ENCODE data around the gene ADAD2. TPM values are rescaled to one million over a fixed set of nuclear protein-coding genes. Genes with fewer than 3 reads are reported as not detected.

Gene ADAD2
- total and polyA plus RNA-seq, 10 of the 15 experiments (the other 5 are each of a cell fraction or from before 2014, with no cell fraction given), result 0.44 to 0.68 (median 0.51) TPM; not detected in 7

DNA sequence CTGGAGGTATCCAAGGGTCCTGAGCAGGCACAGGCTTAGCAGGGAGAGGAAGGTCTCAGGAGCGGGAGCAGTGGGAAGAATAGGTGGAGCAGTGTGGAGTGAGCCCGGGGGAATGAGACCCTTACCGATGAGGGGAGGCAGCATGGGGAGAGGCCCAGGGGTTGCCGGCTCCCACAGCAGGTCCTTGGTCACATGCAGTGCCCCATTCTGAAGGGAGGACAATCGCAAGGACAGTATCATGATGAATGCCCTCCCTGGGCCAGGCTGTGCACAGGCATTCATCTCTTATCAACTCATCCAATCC is 7.4 kb upstream of the ADAD2 start:
- SMC1A ChIA-PET (ENCODE audit: uncharacterized antibody, unreplicated experiment), result no interaction called here
- Histone ChIP-seq H4K20me1 (ENCODE audit: control insufficient read depth, insufficient read depth) (no peaks in the 10 kb centered on the region), H3K4me1 (ENCODE audit: control insufficient read depth, insufficient read depth, low read length) (no peaks in the 10 kb centered on the region), H3K36me3 (ENCODE audit: control insufficient read depth in 2 of 2, insufficient read depth in 2 of 2, low read length in 1 of 2) (peaks cover 0 to 23% of the 10 kb centered on the region in 2 experiments; a peak in 3 of 4 replicates), H2AFZ (ENCODE audit: control insufficient read depth, low read depth, low read length) (no peak overlapping the region), H3K4me3 (no peak overlapping the region), H3K27me3 (replicated peaks in 1 of 2; ENCODE audit: control insufficient read depth in 2 of 2, insufficient read depth in 2 of 2, low read length in 1 of 2) (no peaks in the 10 kb centered on the region), H3K9me3 (replicated peaks; ENCODE audit: control insufficient read depth, insufficient read depth, low read length) (no peaks in the 10 kb centered on the region), H3K4me2 (ENCODE audit: control insufficient read depth, insufficient read depth) (no peak overlapping the region), H3K9ac (ENCODE audit: control insufficient read depth, insufficient read depth, low read length) (no peak overlapping the region), H3K27ac (ENCODE audit: control insufficient read depth, insufficient read depth) (no peak overlapping the region), H3K79me2 (ENCODE audit: control insufficient read depth, insufficient read depth, low read length) (peaks cover 17% of the 10 kb centered on the region)
- DNase-seq (ENCODE audit: low read depth, low spot score) (no peak), FAIRE-seq (no peak), ATAC-seq (no peak)
- RAD21 ChIA-PET (ENCODE audit: unreplicated experiment), result no interaction called here
- no TSS peak for BruUV-seq (replicated peaks)
- POLR2A ChIA-PET, result no interaction called here
- TF ChIP-seq, protein P1, sequence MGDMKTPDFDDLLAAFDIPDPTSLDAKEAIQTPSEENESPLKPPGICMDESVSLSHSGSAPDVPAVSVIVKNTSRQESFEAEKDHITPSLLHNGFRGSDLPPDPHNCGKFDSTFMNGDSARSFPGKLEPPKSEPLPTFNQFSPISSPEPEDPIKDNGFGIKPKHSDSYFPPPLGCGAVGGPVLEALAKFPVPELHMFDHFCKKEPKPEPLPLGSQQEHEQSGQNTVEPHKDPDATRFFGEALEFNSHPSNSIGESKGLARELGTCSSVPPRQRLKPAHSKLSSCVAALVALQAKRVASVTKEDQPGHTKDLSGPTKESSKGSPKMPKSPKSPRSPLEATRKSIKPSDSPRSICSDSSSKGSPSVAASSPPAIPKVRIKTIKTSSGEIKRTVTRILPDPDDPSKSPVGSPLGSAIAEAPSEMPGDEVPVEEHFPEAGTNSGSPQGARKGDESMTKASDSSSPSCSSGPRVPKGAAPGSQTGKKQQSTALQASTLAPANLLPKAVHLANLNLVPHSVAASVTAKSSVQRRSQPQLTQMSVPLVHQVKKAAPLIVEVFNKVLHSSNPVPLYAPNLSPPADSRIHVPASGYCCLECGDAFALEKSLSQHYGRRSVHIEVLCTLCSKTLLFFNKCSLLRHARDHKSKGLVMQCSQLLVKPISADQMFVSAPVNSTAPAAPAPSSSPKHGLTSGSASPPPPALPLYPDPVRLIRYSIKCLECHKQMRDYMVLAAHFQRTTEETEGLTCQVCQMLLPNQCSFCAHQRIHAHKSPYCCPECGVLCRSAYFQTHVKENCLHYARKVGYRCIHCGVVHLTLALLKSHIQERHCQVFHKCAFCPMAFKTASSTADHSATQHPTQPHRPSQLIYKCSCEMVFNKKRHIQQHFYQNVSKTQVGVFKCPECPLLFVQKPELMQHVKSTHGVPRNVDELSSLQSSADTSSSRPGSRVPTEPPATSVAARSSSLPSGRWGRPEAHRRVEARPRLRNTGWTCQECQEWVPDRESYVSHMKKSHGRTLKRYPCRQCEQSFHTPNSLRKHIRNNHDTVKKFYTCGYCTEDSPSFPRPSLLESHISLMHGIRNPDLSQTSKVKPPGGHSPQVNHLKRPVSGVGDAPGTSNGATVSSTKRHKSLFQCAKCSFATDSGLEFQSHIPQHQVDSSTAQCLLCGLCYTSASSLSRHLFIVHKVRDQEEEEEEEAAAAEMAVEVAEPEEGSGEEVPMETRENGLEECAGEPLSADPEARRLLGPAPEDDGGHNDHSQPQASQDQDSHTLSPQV (IDR thresholded peaks at IDR 0.05), result no peak
- TF ChIP-seq, protein P2, sequence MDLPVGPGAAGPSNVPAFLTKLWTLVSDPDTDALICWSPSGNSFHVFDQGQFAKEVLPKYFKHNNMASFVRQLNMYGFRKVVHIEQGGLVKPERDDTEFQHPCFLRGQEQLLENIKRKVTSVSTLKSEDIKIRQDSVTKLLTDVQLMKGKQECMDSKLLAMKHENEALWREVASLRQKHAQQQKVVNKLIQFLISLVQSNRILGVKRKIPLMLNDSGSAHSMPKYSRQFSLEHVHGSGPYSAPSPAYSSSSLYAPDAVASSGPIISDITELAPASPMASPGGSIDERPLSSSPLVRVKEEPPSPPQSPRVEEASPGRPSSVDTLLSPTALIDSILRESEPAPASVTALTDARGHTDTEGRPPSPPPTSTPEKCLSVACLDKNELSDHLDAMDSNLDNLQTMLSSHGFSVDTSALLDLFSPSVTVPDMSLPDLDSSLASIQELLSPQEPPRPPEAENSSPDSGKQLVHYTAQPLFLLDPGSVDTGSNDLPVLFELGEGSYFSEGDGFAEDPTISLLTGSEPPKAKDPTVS (IDR thresholded peaks at IDR 0.05; ENCODE audit: low read depth, low read length), result no peak
- TF ChIP-seq BACH1 (IDR thresholded peaks at IDR 0.05; ENCODE audit: borderline replicate concordance) (no peak), TCF3 (IDR thresholded peaks at IDR 0.05; ENCODE audit: borderline replicate concordance, insufficient read depth, low read depth, low read length) (no peak), ZZZ3 (IDR thresholded peaks at IDR 0.05; ENCODE audit: control insufficient read depth, insufficient read length, low read depth) (no peak), POU2F2 (IDR thresholded peaks at IDR 0.05; ENCODE audit: borderline replicate concordance, low read depth, low read length) (no peak), YBX1 (IDR thresholded peaks at IDR 0.05) (no peak), SMAD1 (IDR thresholded peaks at IDR 0.05; ENCODE audit: low read depth, partially characterized antibody) (no peak), NBN (IDR thresholded peaks at IDR 0.05) (no peak), LARP7 (IDR thresholded peaks at IDR 0.05) (no peak), STAT3 (IDR thresholded peaks at IDR 0.05; ENCODE audit: low read depth, low read length) (no peak), POLR2A (IDR thresholded peaks at IDR 0.05; ENCODE audit: low read depth, low read length) (no peak)
- TF ChIP-seq, protein P3, sequence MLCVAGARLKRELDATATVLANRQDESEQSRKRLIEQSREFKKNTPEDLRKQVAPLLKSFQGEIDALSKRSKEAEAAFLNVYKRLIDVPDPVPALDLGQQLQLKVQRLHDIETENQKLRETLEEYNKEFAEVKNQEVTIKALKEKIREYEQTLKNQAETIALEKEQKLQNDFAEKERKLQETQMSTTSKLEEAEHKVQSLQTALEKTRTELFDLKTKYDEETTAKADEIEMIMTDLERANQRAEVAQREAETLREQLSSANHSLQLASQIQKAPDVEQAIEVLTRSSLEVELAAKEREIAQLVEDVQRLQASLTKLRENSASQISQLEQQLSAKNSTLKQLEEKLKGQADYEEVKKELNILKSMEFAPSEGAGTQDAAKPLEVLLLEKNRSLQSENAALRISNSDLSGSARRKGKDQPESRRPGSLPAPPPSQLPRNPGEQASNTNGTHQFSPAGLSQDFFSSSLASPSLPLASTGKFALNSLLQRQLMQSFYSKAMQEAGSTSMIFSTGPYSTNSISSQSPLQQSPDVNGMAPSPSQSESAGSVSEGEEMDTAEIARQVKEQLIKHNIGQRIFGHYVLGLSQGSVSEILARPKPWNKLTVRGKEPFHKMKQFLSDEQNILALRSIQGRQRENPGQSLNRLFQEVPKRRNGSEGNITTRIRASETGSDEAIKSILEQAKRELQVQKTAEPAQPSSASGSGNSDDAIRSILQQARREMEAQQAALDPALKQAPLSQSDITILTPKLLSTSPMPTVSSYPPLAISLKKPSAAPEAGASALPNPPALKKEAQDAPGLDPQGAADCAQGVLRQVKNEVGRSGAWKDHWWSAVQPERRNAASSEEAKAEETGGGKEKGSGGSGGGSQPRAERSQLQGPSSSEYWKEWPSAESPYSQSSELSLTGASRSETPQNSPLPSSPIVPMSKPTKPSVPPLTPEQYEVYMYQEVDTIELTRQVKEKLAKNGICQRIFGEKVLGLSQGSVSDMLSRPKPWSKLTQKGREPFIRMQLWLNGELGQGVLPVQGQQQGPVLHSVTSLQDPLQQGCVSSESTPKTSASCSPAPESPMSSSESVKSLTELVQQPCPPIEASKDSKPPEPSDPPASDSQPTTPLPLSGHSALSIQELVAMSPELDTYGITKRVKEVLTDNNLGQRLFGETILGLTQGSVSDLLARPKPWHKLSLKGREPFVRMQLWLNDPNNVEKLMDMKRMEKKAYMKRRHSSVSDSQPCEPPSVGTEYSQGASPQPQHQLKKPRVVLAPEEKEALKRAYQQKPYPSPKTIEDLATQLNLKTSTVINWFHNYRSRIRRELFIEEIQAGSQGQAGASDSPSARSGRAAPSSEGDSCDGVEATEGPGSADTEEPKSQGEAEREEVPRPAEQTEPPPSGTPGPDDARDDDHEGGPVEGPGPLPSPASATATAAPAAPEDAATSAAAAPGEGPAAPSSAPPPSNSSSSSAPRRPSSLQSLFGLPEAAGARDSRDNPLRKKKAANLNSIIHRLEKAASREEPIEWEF (IDR thresholded peaks at IDR 0.05; ENCODE audit: insufficient replicate concordance, low read depth, low read length), result no peak
- TF ChIP-seq, protein P4, sequence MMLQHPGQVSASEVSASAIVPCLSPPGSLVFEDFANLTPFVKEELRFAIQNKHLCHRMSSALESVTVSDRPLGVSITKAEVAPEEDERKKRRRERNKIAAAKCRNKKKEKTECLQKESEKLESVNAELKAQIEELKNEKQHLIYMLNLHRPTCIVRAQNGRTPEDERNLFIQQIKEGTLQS (IDR thresholded peaks at IDR 0.05; ENCODE audit: borderline replicate concordance, extremely low read depth, low read depth, low read length), result no peak
- CTCF ChIA-PET, result interaction anchor here (0.8 kb wide), 1 partner anchor 119 kb away, joined by 3 read pairs; no protein-coding TSS in a partner anchor
- in situ Hi-C loops (cut with MboI) (loop anchor here (5.0 kb wide), 1 partner anchor 226 kb away; no protein-coding TSS in a partner anchor), intact Hi-C loops (cut with micrococcal nuclease; ENCODE audit: unreplicated experiment) (no loop called here)
- WGBS (ENCODE audit: insufficient coverage, insufficient replicate concordance, low lambda C conversion rate, missing lambda C conversion rate), result 92% methylated on average over 5 of the region's 5 CpGs

All from GM12878 (cell line).